Activated CD8-positive, alpha-beta memory T cell treated with anti-CD3 and anti-CD28 coated beads, Interleukin-2, amount 50 U/mL, for 24 hours (primary cell): ENCODE results near the gene ABCF3.

Experiments used
- DNase-seq: peaks from one replicate; pipeline ENCODE4 v3.0.0-alpha.2; 2020; ENCODE audit errors: extremely low read depth

ABCF3 gene

GRCh38 chr3:184186902-184187207 lies 856 bp downstream of the ABCF3 start:
- no peak for DNase-seq

DNA sequence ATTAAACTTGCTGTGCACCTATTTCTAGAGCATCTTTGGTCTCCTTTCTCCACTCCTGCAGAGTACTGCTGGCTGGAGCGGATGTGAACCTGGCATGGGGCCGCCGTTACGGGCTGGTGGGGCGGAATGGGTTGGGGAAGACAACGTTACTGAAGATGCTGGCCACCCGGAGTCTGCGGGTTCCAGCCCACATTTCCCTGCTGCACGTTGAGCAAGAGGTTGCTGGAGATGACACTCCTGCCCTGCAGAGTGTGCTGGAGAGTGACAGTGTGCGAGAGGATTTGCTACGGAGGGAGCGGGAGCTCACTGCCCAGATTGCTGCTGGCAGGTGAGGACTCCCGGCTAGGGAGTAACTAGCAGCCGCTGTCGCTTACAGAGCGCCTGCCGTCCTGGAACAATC lies 2.1 kb downstream of the ABCF3 start:
- no peak for DNase-seq

DNA sequence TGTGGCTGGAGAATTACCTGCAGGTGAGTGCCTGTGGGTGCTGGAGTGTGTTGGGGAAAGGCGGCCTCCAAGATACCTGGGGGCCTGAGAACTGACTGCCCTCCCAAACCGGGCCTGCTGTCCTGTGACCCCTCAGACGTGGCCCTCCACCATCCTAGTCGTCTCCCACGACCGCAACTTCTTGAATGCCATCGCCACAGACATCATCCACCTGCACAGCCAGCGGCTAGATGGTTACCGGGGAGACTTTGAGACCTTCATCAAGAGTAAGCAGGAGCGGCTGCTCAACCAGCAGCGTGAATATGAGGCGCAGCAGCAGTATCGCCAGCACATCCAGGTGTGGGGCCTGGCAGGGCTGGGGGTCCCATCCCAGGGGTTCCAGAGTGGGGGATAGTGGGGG lies 3.4 kb downstream of the ABCF3 start:
- DNase-seq: no peak

DNA sequence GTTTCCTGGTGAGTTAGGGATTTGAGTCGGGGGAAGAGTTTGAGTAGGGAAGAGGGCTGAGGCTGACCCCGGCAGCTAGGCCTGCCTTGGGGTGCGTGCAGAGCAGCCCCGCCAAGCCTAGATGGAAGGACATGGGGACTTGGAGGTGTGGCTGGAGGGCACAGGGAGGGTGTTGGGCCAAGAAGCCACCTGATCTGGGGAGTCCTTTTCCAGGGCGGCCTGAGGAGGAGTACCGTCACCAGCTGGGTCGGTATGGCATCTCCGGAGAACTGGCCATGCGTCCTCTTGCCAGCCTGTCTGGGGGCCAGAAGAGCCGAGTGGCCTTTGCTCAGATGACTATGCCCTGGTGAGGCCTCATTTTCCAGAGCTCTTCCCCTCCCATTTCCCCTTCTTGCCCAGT lies 6.9 kb downstream of the ABCF3 start:
- DNase-seq: no peak

DNA sequence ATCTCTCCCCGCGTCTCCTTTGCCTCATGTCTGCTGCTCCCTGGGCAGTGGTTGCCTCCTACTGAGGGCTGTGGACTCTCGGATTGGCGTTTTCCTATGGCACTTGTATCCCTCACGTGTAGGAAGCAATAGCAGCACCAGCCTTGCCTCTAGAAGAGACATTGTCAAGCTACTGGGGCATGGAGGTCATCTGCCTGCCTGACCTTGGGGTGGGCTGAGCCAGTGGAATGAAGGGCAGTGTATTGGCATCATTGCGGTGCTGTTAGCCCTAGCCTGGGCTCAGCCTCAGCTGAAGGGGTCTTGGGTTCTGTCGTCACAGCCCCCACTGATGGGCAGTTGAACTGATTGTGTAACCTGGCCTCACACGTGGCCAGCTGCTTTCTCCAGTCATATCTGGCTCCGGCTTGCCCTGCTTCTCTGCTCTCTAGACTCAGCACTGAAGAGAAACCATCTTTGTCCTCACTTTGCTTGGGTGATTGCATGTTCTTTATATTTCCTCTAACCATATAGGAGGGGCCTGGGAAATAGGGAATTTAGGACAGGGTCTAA lies 8.1 kb downstream of the ABCF3 start:
- DNase-seq: no peak

- no peak for DNase-seq
Observed at GRCh38 chr3:184196536-184196935, 10.5 kb downstream of the ABCF3 start.

- no peak for DNase-seq
Observed at GRCh38 chr3:184198509-184198908, 12.5 kb downstream of the ABCF3 start.

DNA sequence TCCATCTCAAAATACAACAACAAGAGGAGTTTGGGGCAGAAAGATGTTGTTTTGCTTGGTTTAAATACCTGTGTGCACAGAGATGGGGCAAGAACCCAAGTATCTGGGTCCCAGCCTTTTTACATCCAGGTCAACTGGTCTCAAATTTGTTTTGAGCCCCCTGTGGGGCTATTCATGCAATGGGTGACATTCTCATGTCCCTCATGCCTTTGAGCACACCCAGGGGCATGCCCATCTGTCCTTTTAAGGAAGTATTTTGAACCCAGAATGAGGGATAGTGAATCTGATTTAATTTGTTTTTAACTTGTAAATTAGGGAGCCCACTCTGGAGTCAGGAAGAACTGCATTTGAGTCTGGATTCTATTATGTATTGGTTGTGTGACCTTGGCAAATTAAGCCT lies 14.8 kb downstream of the ABCF3 start:
- DNase-seq: no peak

GRCh38 chr3:184203526-184203925 lies 17.5 kb downstream of the ABCF3 start:
- no peak for DNase-seq

DNA sequence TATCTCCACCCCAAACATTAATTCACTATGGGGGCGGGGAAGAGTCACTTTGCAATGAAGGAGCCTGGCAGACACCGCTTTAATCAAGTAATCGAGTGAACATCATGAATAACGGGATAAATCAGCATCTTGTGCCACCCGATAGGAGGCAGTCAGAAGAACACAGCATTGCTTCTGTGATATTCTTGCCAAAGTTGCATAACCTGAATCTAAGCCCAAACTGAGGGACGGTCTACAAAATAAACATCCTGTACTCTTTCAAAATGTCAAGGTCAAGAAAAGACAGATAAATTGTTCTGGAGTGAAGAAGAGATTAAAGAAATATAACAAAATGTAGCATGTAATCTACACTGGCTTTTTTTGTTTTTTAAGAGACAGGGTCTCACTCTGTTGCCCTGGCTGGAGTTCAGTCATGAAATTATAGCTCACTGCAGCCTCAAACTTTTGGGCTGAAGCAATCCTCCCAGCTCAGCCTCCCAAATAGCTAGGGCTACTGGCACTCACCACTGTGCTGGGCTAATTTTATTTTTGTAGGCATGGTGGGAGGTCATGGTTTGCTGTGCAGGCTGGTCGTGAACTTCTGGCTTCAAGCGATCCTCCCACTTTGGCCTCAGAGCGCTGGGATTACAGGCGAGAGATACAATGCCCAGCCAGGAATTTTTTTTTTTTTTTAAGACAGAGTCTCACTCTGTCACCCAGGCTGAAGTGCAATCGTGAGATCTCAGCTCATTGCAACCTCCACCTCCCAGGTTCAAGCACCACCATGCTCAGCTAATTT lies 23.3 kb downstream of the ABCF3 start:
- DNase-seq: no peak

- no peak for DNase-seq
Observed at GRCh38 chr3:184211297-184211696, 25.3 kb downstream of the ABCF3 start.

DNA sequence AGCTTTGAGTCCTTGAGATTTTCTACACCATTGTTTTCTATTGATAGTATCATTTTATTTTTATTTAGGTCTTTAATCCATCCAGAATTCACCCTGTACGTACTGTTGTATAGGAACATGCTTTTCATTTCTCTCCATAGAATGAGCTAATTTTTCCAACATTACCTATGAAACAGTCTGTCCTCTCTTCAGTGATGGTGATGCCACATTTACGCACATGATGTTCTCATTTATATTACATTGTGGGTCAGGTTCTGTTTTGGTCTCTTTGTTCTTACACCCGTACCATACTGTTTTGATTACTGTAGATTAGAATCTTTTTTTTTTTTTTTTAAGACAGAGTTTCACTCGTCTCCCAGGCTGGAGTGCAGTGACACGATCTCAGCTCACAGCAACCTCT lies 25.7 kb downstream of the ABCF3 start:
- DNase-seq: no peak

GRCh38 chr3:184218814-184219213 lies 32.8 kb downstream of the ABCF3 start:
- no peak for DNase-seq

DNA sequence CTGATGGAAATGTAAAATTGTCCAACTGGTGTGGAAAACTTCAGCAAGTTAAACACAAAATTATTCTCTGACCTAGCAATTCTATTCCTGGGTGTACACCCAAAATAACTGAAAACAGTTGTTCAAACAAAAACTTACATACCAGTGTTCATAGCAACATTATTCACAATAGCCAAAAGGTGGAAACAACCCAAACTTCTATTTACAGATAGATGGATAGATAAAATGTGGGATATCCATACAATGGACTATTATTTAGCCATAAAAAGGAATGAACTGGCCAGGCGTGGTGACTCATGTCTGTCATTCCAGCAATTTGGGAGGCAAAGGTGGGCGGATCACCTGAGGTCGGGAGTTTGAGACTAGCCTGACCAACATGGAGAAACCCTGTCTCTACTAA lies 36.5 kb downstream of the ABCF3 start:
- no peak for DNase-seq

GRCh38 chr3:184223946-184224345 lies 37.9 kb downstream of the ABCF3 start:
- no peak for DNase-seq

DNA sequence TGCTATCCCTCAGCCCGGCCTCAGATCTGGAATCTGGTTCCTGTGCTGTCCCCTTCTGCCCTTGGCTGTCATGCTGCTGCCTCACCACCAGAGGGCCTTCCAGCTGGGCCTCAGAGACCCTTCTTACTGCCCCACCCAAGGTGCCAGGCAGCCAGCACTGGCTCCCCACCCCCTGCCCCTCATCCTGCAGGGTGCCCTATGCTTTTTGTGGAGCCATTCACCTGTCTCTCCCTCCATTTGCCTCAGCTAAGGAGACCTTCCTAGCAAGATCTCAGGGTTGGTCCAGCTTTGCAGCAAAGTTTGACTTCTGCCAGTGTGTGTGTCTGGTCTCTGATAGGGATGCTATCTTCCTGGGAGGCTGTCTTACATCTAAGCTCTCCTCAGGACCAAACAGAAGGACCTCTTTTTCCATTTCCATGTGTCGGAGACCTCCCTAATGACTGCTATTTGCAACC lies 41.5 kb downstream of the ABCF3 start:
- peak; percentile 9 for DNase-seq

DNA sequence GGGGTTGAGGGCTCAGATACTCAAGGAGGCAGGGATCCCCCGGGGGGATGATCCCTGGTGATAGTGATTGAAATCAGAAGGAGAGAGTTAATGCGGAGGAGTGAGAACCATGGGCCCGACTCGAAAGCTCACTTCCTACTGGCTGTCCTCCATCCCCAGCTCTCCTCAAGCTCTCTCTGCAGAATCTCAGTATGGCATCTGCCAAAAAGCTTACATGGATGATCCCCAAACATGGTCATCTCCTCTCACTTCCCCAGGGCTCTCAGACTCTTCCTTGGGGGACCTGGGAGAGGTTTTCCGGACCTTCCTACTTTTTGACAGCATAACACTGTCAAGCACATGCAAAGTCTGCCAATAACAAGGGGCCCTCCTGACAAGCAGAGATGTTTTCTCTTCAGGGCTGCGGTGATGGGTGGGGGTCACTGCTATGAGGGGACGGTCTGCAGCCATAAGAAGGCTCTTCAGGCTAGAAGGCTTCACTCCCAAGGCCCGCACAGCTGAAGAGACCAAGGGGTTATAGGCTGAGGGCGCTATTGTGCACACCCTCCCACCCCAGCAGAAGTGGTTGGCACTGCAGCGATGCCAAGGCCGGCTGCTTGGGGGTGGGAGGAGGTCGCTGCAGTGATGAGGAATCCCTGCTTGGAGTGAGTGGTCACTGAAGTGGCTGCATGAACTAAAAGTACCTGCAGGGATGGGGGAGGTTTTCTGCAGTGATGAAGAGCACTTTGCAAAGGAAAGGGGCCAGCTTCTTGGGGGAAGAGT lies 42.6 kb downstream of the ABCF3 start:
- DNase-seq: no peak

DNA sequence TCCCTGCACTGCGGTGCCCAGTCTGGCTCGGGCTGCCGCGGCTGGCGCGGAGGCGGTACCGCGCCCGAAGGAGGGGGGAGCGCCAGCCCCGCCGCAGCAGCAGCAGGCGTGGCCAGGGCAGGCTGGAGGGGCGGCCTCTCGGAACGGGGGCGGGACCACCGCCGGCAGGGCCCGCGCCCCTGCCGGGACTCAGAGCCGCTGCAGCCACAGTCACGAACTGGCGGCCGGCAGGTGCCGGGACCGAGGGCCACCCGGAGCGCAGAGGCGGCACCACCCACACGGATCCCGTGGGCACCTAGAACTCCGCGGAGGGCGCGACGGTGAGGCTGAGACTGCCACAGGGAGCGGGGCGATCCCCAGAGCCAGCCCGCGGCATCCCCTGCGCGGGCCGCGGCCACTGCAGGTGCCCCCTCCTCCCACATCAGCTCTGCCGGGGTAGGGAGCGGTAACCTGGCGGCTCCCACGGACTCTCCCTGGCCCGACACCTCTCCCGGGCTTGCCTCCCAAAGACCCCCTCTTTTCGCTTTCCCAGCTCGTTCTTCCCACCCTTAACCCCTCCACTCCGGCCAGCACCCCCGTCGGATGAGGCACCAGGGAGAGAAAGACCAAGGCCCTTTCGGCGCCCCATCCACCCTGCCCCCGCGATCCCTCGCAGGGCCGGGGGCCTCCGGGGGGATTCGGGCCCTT lies 43.5 kb downstream of the ABCF3 start, which contains the start of gene VWA5B2:
Gene VWA5B2 (plus strand): TSS at position 192 of the 687 bp plus-strand sequence. CDS start 944 bp downstream, outside the sequence.
- DNase-seq: peak; percentile 14

GRCh38 chr3:184230081-184230602 lies 44.1 kb downstream of the ABCF3 start:
- DNase-seq: no peak

DNA sequence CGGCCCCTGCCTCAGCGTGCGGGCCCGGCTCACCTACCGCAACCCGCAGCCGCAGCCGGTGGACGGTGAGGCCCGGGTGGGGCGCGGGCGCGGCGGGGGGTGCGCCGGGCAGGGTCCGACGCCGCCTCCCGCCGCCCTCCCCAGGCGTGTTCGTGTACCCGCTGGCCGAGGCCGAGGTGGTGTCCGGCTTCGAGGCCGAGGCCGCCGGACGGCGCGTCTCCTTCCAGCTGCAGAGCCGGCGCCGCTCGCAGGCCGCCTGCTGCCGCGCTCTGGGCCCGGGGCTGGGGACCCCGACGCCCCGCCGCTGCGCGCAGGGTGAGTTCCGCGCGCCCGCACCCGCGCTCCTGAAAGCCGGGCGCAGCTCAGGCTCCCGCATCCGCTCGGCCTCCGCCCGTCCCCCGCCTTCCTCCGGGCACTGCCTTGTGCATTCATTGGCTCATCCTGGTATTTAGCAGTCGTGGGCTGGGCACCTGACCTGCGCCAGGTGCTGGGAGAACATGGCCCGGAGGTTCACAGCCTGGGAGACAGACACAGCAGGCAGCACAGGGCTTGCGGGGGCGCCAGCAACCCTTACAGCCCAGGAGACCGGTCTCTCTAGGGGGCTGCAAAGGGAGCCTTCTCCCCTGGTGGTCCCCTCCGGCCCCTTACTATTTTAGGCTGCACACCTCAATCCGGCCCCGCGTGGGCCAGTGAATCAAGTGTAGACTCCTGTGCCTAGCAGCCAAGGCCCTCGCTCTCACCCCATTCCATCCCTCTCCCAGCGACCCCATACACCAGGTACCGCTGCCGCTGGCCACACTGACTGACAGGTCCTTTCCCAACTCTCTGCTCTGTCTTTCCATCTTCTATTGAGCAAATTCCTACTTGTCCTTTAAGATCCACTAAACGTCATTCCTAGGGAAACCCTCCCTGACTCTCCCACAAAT lies 44.9 kb downstream of the ABCF3 start:
- no peak for DNase-seq

DNA sequence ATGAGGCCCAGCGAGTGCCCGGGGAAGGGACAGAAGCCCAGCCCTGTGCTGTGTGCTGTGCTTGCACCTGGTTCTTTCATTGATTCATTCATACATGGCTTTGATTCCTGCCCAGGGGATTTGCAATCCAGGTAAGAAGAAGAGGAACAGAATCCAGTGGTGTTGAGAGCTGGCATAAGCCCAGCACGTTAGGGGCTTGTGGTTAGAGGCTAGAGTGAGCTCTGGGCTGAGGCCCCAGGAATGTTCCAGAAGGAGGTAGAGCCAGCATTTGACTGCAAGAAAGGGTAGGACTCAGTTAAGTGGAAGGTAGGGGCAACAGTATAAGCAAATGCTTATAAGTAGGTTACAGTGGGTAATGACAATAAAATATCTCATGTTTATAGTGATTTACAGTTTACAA lies 45.7 kb downstream of the ABCF3 start:
- no peak for DNase-seq
